ENCODE results near the gene NHS.

Gene NHS

DNA sequence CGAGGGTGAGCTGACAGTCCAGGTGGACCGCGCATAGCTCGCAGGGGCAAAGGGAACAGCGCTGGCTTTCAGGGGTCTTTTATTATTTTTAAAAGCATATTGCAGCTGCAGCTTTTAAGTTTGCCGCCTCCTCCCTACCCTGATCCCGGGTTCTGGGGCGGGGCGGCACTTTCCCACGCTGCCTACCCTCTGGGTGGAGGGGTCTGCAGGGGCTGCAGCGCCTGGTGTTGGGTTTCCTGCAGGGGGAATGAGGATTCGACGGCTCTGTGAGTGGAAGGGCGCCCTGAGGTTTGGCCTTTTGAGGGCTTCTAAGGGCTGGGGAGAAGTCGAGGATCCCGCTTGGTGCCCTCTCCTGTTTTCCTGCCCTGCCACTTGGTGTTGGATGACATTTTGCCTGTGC lies 281.6 kb downstream of the NHS start:
- Histone ChIP-seq H3K4me3 (ENCODE audit: low read depth in 1 of 2, low read length in 2 of 2) (no peak overlapping the region), H3K4me2 (ENCODE audit: insufficient read depth, low read length) (no peak overlapping the region), H4K20me1 (ENCODE audit: insufficient read depth, low read length) (no peaks in the 10 kb centered on the region), H2AFZ (ENCODE audit: low read depth, low read length) (no peak overlapping the region), H3K4me1 (ENCODE audit: insufficient read depth, low read length) (no peaks in the 10 kb centered on the region), H3K9ac (ENCODE audit: low read depth, low read length) (no peak overlapping the region), H3K27ac (ENCODE audit: low read length) (no peak overlapping the region), H3K27me3 (ENCODE audit: insufficient read depth, low read length, poor library complexity) (no peaks in the 10 kb centered on the region), H3K9me3 (ENCODE audit: insufficient read depth, low read length, severe bottlenecking) (no peaks in the 10 kb centered on the region), H3K79me2 (ENCODE audit: insufficient read depth, low read length) (no peaks in the 10 kb centered on the region), H3K36me3 (ENCODE audit: insufficient read depth, low read length) (no peaks in the 10 kb centered on the region)
- TF ChIP-seq, protein P1, sequence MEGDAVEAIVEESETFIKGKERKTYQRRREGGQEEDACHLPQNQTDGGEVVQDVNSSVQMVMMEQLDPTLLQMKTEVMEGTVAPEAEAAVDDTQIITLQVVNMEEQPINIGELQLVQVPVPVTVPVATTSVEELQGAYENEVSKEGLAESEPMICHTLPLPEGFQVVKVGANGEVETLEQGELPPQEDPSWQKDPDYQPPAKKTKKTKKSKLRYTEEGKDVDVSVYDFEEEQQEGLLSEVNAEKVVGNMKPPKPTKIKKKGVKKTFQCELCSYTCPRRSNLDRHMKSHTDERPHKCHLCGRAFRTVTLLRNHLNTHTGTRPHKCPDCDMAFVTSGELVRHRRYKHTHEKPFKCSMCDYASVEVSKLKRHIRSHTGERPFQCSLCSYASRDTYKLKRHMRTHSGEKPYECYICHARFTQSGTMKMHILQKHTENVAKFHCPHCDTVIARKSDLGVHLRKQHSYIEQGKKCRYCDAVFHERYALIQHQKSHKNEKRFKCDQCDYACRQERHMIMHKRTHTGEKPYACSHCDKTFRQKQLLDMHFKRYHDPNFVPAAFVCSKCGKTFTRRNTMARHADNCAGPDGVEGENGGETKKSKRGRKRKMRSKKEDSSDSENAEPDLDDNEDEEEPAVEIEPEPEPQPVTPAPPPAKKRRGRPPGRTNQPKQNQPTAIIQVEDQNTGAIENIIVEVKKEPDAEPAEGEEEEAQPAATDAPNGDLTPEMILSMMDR (IDR thresholded peaks at IDR 0.05; ENCODE audit: borderline replicate concordance, extremely low read depth, low read length, poor library complexity, severe bottlenecking), result no peak
- TF ChIP-seq EZH2 (IDR thresholded peaks at IDR 0.05; ENCODE audit: borderline replicate concordance, low read depth, low read length, severe bottlenecking), result no peak
- ATAC-seq (ENCODE audit: insufficient read depth, low read depth), result no peak
- no peak for DNase-seq

DNA sequence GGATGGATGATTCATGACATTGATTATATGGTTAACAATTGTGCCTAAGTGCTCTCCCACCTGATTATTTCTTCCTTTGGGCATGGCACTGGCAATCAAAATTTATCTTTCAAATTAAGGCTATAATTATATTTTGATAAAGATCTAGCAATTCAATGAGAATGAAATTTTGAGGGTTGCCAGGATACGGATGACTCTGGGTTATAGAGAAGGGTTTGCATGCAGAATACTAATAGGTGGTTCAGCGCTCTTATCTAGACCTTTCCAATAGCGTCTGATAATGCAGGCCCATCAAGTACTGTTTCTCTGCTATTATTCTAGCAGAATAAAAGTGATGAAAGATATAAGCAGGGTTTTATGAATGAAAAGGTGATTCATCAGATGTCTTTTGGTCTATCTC lies 287.4 kb downstream of the NHS start:
- Histone ChIP-seq H3K9ac (ENCODE audit: low read depth, low read length) (no peak overlapping the region), H4K20me1 (ENCODE audit: insufficient read depth, low read length) (no peaks in the 10 kb centered on the region), H3K4me1 (ENCODE audit: insufficient read depth, low read length) (no peaks in the 10 kb centered on the region), H3K9me3 (ENCODE audit: insufficient read depth, low read length, severe bottlenecking) (no peaks in the 10 kb centered on the region), H2AFZ (ENCODE audit: low read depth, low read length) (no peak overlapping the region), H3K36me3 (ENCODE audit: insufficient read depth, low read length) (no peaks in the 10 kb centered on the region), H3K79me2 (ENCODE audit: insufficient read depth, low read length) (no peaks in the 10 kb centered on the region), H3K4me2 (ENCODE audit: insufficient read depth, low read length) (no peak overlapping the region), H3K27me3 (ENCODE audit: insufficient read depth, low read length, poor library complexity) (no peaks in the 10 kb centered on the region), H3K4me3 (ENCODE audit: low read depth in 1 of 2, low read length in 2 of 2) (no peak overlapping the region), H3K27ac (ENCODE audit: low read length) (no peak overlapping the region)
- DNase-seq, result no peak
- TF ChIP-seq, protein P1 (IDR thresholded peaks at IDR 0.05; ENCODE audit: borderline replicate concordance, extremely low read depth, low read length, poor library complexity, severe bottlenecking), result no peak
- TF ChIP-seq EZH2 (IDR thresholded peaks at IDR 0.05; ENCODE audit: borderline replicate concordance, low read depth, low read length, severe bottlenecking), result no peak
- ATAC-seq (ENCODE audit: insufficient read depth, low read depth), result no peak

DNA sequence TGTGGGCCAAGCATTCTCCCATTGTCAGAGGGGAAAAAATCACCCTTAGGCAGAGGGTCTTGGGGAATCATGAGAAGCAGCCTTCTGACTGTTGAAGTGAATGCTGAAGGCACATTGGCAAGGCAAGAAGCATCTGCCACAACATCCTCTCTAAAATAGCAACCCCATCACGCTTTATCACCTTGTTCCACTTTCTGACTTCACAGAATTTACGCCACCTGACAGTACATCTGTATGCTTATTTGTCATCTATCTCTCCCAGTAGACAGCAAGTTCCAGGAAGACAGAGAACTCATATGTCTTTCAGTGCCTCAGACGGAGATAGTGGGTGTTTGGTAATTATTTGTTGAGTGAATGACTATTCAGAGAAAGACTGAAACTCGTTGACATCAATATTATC lies 293.9 kb downstream of the NHS start:
- Histone ChIP-seq H3K4me3 (ENCODE audit: low read depth in 1 of 2, low read length in 2 of 2) (no peak overlapping the region), H3K9ac (ENCODE audit: low read depth, low read length) (no peak overlapping the region), H3K27ac (ENCODE audit: low read length) (no peak overlapping the region), H3K36me3 (ENCODE audit: insufficient read depth, low read length) (no peaks in the 10 kb centered on the region), H3K27me3 (ENCODE audit: insufficient read depth, low read length, poor library complexity) (no peaks in the 10 kb centered on the region), H3K4me2 (ENCODE audit: insufficient read depth, low read length) (no peak overlapping the region), H2AFZ (ENCODE audit: low read depth, low read length) (no peak overlapping the region), H3K9me3 (ENCODE audit: insufficient read depth, low read length, severe bottlenecking) (no peaks in the 10 kb centered on the region), H3K4me1 (ENCODE audit: insufficient read depth, low read length) (no peaks in the 10 kb centered on the region), H4K20me1 (ENCODE audit: insufficient read depth, low read length) (no peaks in the 10 kb centered on the region), H3K79me2 (ENCODE audit: insufficient read depth, low read length) (no peaks in the 10 kb centered on the region)
- no peak for DNase-seq
- no peak for TF ChIP-seq EZH2 (IDR thresholded peaks at IDR 0.05; ENCODE audit: borderline replicate concordance, low read depth, low read length, severe bottlenecking)
- TF ChIP-seq, protein P1 (IDR thresholded peaks at IDR 0.05; ENCODE audit: borderline replicate concordance, extremely low read depth, low read length, poor library complexity, severe bottlenecking), result no peak
- no peak for ATAC-seq (ENCODE audit: insufficient read depth, low read depth)

DNA sequence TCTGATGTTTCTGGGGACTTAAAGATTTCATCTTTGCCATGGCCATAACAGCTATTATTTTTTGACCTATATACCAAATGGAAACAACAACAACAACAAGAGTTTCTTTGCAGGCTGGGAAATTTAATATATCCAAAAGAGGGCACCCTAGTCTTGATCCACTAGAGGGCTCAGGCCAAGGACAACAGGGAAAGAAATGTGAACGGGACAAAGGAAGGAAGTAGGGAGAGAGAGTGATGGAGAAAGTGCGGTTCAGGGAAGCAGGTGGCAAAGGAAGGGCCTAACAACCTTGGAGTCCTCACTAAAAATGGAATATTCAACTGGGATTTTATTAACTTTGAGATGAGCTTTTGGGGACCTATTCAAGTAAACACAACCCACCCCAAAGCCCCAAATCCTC lies 294.5 kb downstream of the NHS start:
- H3K4me1 ChIP-seq (ENCODE audit: insufficient read depth, low read length), result no peaks in the 10 kb centered on the region
- H3K36me3 ChIP-seq (ENCODE audit: insufficient read depth, low read length), result no peaks in the 10 kb centered on the region
- no peaks in the 10 kb centered on the region for H3K79me2 ChIP-seq (ENCODE audit: insufficient read depth, low read length)
- no peak for ATAC-seq (ENCODE audit: insufficient read depth, low read depth)
- no peaks in the 10 kb centered on the region for H3K9me3 ChIP-seq (ENCODE audit: insufficient read depth, low read length, severe bottlenecking)
- no peak overlapping the region for H2AFZ ChIP-seq (ENCODE audit: low read depth, low read length)
- no peak overlapping the region for H3K4me3 ChIP-seq (ENCODE audit: low read depth in 1 of 2, low read length in 2 of 2)
- H3K4me2 ChIP-seq (ENCODE audit: insufficient read depth, low read length), result no peak overlapping the region
- H3K9ac ChIP-seq (ENCODE audit: low read depth, low read length), result no peak overlapping the region
- DNase-seq, result no peak
- TF ChIP-seq, protein P1 (IDR thresholded peaks at IDR 0.05; ENCODE audit: borderline replicate concordance, extremely low read depth, low read length, poor library complexity, severe bottlenecking), result no peak
- H3K27me3 ChIP-seq (ENCODE audit: insufficient read depth, low read length, poor library complexity), result no peaks in the 10 kb centered on the region
- no peaks in the 10 kb centered on the region for H4K20me1 ChIP-seq (ENCODE audit: insufficient read depth, low read length)
- no peak overlapping the region for H3K27ac ChIP-seq (ENCODE audit: low read length)
